ENCODE data around the gene CD82. TPM values are rescaled to one million over a fixed set of nuclear protein-coding genes. Genes with fewer than 3 reads are reported as not detected.

Gene CD82
- total and polyA plus RNA-seq, 2 of the 8 experiments (the other 6 are each of a cell fraction or from before 2014, with no cell fraction given): 7.9 to 10.3 TPM

DNA sequence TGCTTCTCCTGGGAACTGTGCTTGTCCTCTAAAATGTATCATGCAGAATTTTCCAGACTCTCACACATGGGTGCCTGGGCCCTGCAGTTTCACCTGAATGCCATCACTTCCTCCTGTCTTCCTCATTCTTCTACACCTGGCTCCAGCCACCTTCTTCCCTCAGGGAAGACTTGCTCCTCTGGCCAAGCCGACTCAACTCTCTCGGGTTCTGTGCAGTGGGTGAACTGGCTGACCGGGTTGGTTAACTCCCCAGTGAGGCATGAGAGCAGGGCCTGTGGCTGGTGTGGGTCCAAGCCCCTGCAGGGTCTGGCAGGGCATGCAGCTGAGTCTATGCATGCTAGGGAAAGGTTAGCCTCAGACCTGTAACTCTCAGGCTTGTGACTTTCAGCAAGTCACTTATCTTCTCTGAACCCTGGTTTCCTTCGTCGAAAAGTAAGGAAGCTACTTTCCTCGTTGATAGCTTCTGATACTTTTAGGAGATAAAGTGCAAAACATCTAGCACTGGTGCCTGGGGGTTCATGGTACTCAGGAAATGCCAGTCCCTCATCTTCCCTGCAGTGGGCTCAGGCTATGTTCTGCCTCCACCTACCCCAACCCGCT is 11.9 kb downstream of the CD82 start:
- WGBS, 2 experiments (ENCODE audit: extremely low coverage in 1 of 2, insufficient coverage in 1 of 2, insufficient read length in 1 of 2, insufficient replicate concordance in 2 of 2, low coverage in 1 of 2, low lambda C conversion rate in 2 of 2, missing lambda C conversion rate in 1 of 2): 87% methylated on average over 7 of the region's 7 CpGs; no CpG with 5 or more reads in 1 of the 2 experiments
- TF ChIP-seq JUND (IDR thresholded peaks at IDR 0.05; ENCODE audit: low read length): no peak
- no peak for TF ChIP-seq MAFK (IDR thresholded peaks at IDR 0.05; ENCODE audit: low read depth, low read length)
- TF ChIP-seq TAF1 (IDR thresholded peaks at IDR 0.05; ENCODE audit: low read depth, low read length): no peak
- TF ChIP-seq SP4 (IDR thresholded peaks at IDR 0.05; ENCODE audit: low read length): no peak
- no peak for TF ChIP-seq KDM5A (IDR thresholded peaks at IDR 0.05; ENCODE audit: low read length)
- no peak for TF ChIP-seq POLR2AphosphoS5 (IDR thresholded peaks at IDR 0.05; ENCODE audit: low read depth, low read length)
- no peak for TF ChIP-seq GTF2F1 (IDR thresholded peaks at IDR 0.05; ENCODE audit: borderline replicate concordance, low read depth, low read length)
- no peak for TF ChIP-seq CHD2 (IDR thresholded peaks at IDR 0.05; ENCODE audit: low read length)
- TF ChIP-seq RFX5 (IDR thresholded peaks at IDR 0.05; ENCODE audit: borderline replicate concordance, low read depth, low read length): no peak
- Histone ChIP-seq H3K18ac (ENCODE audit: extremely low read depth, low read length) (no peak overlapping the region), H3K9me3 (ENCODE audit: insufficient read depth in 2 of 2, low read depth in 1 of 2, low read length in 1 of 2) (no peaks in the 10 kb centered on the region), H4K5ac (ENCODE audit: insufficient read length, low read depth, low read length) (no peak overlapping the region), H3K23me2 (ENCODE audit: low read depth, low read length) (no peaks in the 10 kb centered on the region), H2AK5ac (ENCODE audit: low read depth, low read length) (no peak overlapping the region), H3K23ac (ENCODE audit: insufficient read length) (no peak overlapping the region), H3K4ac (replicated peaks; ENCODE audit: insufficient read length, low read depth, low read length) (no peak overlapping the region), H4K8ac (ENCODE audit: extremely low read depth, insufficient read depth, low read length) (no peak overlapping the region; the same call in 1 of the 2 replicates), H4K20me1 (replicated peaks in 1 of 2; ENCODE audit: control insufficient read depth in 1 of 2, insufficient read depth in 2 of 2, low read length in 2 of 2) (no peaks in the 10 kb centered on the region), H2BK120ac (replicated peaks; ENCODE audit: low read depth, low read length) (no peak overlapping the region), H3K27ac (ENCODE audit: low read depth, low read length) (no peak overlapping the region), H2BK5ac (ENCODE audit: low read depth, low read length) (no peak overlapping the region), H3K14ac (ENCODE audit: insufficient read length) (no peak overlapping the region), H3K4me2 (ENCODE audit: insufficient read depth in 1 of 2, low read depth in 2 of 2, low read length in 2 of 2) (no peak overlapping the region), H3K9ac (replicated peaks in 1 of 4; ENCODE audit: extremely low read depth in 1 of 4, low read depth in 3 of 4, low read length in 3 of 4) (no peak overlapping the region), H3K79me1 (ENCODE audit: low read depth, low read length) (no peaks in the 10 kb centered on the region; the same call in 1 of the 2 replicates), H3K36me3 (ENCODE audit: control insufficient read depth in 2 of 4, insufficient read depth in 4 of 4, low read length in 3 of 4) (no peaks in the 10 kb centered on the region), H4K91ac (replicated peaks; ENCODE audit: insufficient read length, low read length) (no peak overlapping the region), H3K27me3 (replicated peaks in 1 of 4; ENCODE audit: control insufficient read depth in 3 of 4, extremely low read depth in 1 of 4, insufficient read depth in 3 of 4, low read length in 3 of 4) (no peaks in the 10 kb centered on the region), H2BK12ac (ENCODE audit: low read depth, low read length) (no peak overlapping the region), H2BK15ac (ENCODE audit: low read length) (no peak overlapping the region), H2BK20ac (ENCODE audit: low read length) (no peak overlapping the region), H3K79me2 (ENCODE audit: control insufficient read depth in 1 of 2, insufficient read depth in 2 of 2, low read length in 2 of 2) (no peaks in the 10 kb centered on the region), H3K4me1 (replicated peaks in 1 of 4; ENCODE audit: control insufficient read depth in 3 of 4, insufficient read depth in 4 of 4, low read length in 3 of 4) (peaks cover 0 to 4% (median 0%) of the 10 kb centered on the region in 4 experiments; a peak in 3 of 7 replicates), H2AFZ (ENCODE audit: low read length) (no peak overlapping the region), H3K56ac (replicated peaks; ENCODE audit: insufficient read length, low read depth, low read length) (no peak overlapping the region), H3K4me3 (ENCODE audit: extremely low read depth in 1 of 4, insufficient read depth in 2 of 4, low read depth in 3 of 4, low read length in 4 of 4) (no peak overlapping the region)
- ChIA-PET CTCF (ENCODE audit: partially characterized antibody) (interaction anchor here (0.6 to 3.1 kb wide), 12 partner anchors 8 to 42 kb away, joined by 3 to 13 read pairs (median 4); no protein-coding TSS in a partner anchor), POLR2A (ENCODE audit: partially characterized antibody) (interaction anchor here (1.4 kb wide), 1 partner anchor 14 kb away, joined by 3 read pairs; no protein-coding TSS in a partner anchor)
- no peak for DNase-seq (ENCODE audit: low read depth in 1 of 2, low spot score in 2 of 2)
- no peak for FAIRE-seq
